Measurements from ENCODE around the gene NRIP1.

DNA sequence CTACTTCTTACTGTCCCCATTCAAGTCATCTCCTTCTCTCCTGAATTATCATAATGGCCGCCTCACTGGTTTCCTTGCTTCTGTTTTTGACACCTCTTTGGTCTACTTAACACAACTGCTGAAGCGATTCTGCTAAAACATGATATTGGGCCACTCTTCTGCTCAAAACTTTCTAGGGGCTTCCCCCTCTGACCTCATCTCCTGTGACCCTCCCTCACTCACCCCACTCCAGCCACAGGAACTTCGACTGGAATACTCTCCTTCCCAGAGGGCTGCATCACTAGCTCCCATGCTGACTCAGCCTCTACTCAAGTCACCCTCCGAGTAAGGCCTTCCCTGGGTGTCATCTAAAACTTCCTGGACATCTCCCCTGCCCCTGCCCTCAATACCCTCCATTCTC is 35.7 kb downstream of the NRIP1 start:
- TF ChIP-seq NFE2 (CRISPR knock-in tag; IDR thresholded peaks at IDR 0.05) (no peak), FOXJ3 (CRISPR knock-in tag; IDR thresholded peaks at IDR 0.05; ENCODE audit: borderline replicate concordance) (no peak), POLR2A (IDR thresholded peaks at IDR 0.05; ENCODE audit: insufficient read depth in 1 of 2, low read depth in 2 of 2, low read length in 2 of 2) (no peak), NR2C2 (CRISPR knock-in tag; IDR thresholded peaks at IDR 0.05; ENCODE audit: borderline replicate concordance) (no peak), EZH2 (conservative IDR thresholded peaks at IDR 0.05; ENCODE audit: low read depth, low read length) (no peak), SRSF9 (IDR thresholded peaks at IDR 0.05; ENCODE audit: borderline replicate concordance, insufficient read depth, low read depth, low read length, poor library complexity, severe bottlenecking) (no peak), MAFF (IDR thresholded peaks at IDR 0.05; ENCODE audit: low read depth, low read length) (no peak), ZNF547 (CRISPR knock-in tag; IDR thresholded peaks at IDR 0.05) (no peak), ARNT2 (CRISPR knock-in tag; IDR thresholded peaks at IDR 0.05; ENCODE audit: low read depth) (no peak), ARID2 (CRISPR knock-in tag; IDR thresholded peaks at IDR 0.05; ENCODE audit: borderline replicate concordance) (no peak)
- TF ChIP-seq, protein P1, sequence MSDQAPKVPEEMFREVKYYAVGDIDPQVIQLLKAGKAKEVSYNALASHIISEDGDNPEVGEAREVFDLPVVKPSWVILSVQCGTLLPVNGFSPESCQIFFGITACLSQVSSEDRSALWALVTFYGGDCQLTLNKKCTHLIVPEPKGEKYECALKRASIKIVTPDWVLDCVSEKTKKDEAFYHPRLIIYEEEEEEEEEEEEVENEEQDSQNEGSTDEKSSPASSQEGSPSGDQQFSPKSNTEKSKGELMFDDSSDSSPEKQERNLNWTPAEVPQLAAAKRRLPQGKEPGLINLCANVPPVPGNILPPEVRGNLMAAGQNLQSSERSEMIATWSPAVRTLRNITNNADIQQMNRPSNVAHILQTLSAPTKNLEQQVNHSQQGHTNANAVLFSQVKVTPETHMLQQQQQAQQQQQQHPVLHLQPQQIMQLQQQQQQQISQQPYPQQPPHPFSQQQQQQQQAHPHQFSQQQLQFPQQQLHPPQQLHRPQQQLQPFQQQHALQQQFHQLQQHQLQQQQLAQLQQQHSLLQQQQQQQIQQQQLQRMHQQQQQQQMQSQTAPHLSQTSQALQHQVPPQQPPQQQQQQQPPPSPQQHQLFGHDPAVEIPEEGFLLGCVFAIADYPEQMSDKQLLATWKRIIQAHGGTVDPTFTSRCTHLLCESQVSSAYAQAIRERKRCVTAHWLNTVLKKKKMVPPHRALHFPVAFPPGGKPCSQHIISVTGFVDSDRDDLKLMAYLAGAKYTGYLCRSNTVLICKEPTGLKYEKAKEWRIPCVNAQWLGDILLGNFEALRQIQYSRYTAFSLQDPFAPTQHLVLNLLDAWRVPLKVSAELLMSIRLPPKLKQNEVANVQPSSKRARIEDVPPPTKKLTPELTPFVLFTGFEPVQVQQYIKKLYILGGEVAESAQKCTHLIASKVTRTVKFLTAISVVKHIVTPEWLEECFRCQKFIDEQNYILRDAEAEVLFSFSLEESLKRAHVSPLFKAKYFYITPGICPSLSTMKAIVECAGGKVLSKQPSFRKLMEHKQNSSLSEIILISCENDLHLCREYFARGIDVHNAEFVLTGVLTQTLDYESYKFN (CRISPR knock-in tag; conservative IDR thresholded peaks at IDR 0.05): no peak
- TF ChIP-seq, protein P2, sequence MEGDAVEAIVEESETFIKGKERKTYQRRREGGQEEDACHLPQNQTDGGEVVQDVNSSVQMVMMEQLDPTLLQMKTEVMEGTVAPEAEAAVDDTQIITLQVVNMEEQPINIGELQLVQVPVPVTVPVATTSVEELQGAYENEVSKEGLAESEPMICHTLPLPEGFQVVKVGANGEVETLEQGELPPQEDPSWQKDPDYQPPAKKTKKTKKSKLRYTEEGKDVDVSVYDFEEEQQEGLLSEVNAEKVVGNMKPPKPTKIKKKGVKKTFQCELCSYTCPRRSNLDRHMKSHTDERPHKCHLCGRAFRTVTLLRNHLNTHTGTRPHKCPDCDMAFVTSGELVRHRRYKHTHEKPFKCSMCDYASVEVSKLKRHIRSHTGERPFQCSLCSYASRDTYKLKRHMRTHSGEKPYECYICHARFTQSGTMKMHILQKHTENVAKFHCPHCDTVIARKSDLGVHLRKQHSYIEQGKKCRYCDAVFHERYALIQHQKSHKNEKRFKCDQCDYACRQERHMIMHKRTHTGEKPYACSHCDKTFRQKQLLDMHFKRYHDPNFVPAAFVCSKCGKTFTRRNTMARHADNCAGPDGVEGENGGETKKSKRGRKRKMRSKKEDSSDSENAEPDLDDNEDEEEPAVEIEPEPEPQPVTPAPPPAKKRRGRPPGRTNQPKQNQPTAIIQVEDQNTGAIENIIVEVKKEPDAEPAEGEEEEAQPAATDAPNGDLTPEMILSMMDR (CRISPR knock-in tag; IDR thresholded peaks at IDR 0.05): no peak

All from HepG2 (cell line).